Caco-2 (cell line): Measurements from ENCODE around the gene NAT9. TPM values are rescaled to one million over a fixed set of nuclear protein-coding genes. Genes with fewer than 3 reads are reported as not detected.

Source experiments
- BruUV-seq: library from RNA; stranded (reverse); fragments of 400-500 nt; replicated peaks from 2 replicates; lab custom pipeline; 2021; lab: Mats Ljungman, UMichigan
- CTCF ChIA-PET: fragments of 300-600 bp; sonication (Branson Sonifier 250); formaldehyde crosslinking; loops from one replicate; lab custom pipeline; 2022; ENCODE audit warnings: antibody characterized with exemption; lab: Charles Lee
- POLR2A ChIA-PET: fragments of 300-600 bp; sonication (Branson Sonifier 250); formaldehyde crosslinking; loops from one replicate; lab custom pipeline; 2022; ENCODE audit warnings: antibody characterized with exemption; lab: Charles Lee
- DNase-seq, 2 experiments: peaks; one replicate each; pipeline versions ENCODE4 v3.0.0 to v3.0.0-alpha.2; 2020 to 2022
- H3K27me3 ChIP-seq: replicated peaks from 2 replicates; pipeline ENCODE4 v1.6.0; 2011; ENCODE audit warnings: low read length; ENCODE audit not compliant: control insufficient read depth, insufficient read depth
- H3K36me3 ChIP-seq: 2 replicates; pipeline ENCODE4 v1.5.1; 2011; ENCODE audit warnings: low read length; ENCODE audit not compliant: control insufficient read depth, insufficient read depth
- H3K4me1 ChIP-seq: fragments of 250-450 bp; sonication (Bioruptor Pico); 2 replicates; pipeline ENCODE4 v1.5.1; 2020; ENCODE audit warnings: mild to moderate bottlenecking
- H3K4me3 ChIP-seq: 2 replicates; pipeline ENCODE4 v1.5.1; 2011; ENCODE audit warnings: low read depth, mild to moderate bottlenecking, control low read depth, low read length
- H3K9me3 ChIP-seq: fragments of 250-450 bp; sonication (Bioruptor Pico); 2 replicates; pipeline ENCODE4 v1.5.1; 2020; ENCODE audit warnings: mild to moderate bottlenecking, moderate library complexity
- H3K27ac Mint-ChIP-seq: one replicate; pipeline ENCODE4 v1.8.0; 2022; ENCODE audit warnings: mixed read lengths; ENCODE audit not compliant: unreplicated experiment
- H3K27me3 Mint-ChIP-seq: one replicate; pipeline ENCODE4 v1.8.0; 2022; ENCODE audit warnings: mixed read lengths; ENCODE audit not compliant: insufficient read depth, unreplicated experiment
- H3K36me3 Mint-ChIP-seq: one replicate; pipeline ENCODE4 v1.8.0; 2022; ENCODE audit warnings: mild to moderate bottlenecking, mixed read lengths; ENCODE audit not compliant: insufficient read depth, unreplicated experiment
- H3K4me1 Mint-ChIP-seq: one replicate; pipeline ENCODE4 v1.8.0; 2022; ENCODE audit warnings: low read depth, mixed read lengths; ENCODE audit not compliant: unreplicated experiment
- H3K4me3 Mint-ChIP-seq: one replicate; pipeline ENCODE4 v1.8.0; 2022; ENCODE audit warnings: mild to moderate bottlenecking, moderate library complexity, mixed read lengths; ENCODE audit not compliant: unreplicated experiment
- H3K9me3 Mint-ChIP-seq: one replicate; pipeline ENCODE4 v1.8.0; 2022; ENCODE audit warnings: mixed read lengths; ENCODE audit not compliant: unreplicated experiment
- CTCF ChIP-seq, 2 experiments: fragments of 200-600 bp in 1 of 2; IDR thresholded peaks; 1 replicate in 1 of 2; 2 replicates in 1 of 2; pipeline versions ENCODE4 v1.5.1 to v1.8.0; 2011 to 2022; ENCODE audit warnings: antibody characterized with exemption in 1 of 2, control low read depth in 1 of 2, inconsistent platforms in 1 of 2, low read depth in 1 of 2, low read length in 1 of 2, mild to moderate bottlenecking in 1 of 2, moderate library complexity in 1 of 2; ENCODE audit not compliant: insufficient read depth in 1 of 2, severe bottlenecking in 1 of 2, unreplicated experiment in 1 of 2
- intact Hi-C: fragments of 100-400 bp; cut with micrococcal nuclease; formaldehyde crosslinking; loops from one replicate; pipeline ENCODE4 v1.10.0; 2022; ENCODE audit not compliant: unreplicated experiment
- total RNA-seq: library from RNA; stranded (reverse); gene quantifications from 2 replicates; pipeline ENCODE4 v1.2.3, GENCODE V29; 2022

NAT9 gene
- total RNA-seq, 1 experiment from 2014 or later, result 84.5 TPM

DNA sequence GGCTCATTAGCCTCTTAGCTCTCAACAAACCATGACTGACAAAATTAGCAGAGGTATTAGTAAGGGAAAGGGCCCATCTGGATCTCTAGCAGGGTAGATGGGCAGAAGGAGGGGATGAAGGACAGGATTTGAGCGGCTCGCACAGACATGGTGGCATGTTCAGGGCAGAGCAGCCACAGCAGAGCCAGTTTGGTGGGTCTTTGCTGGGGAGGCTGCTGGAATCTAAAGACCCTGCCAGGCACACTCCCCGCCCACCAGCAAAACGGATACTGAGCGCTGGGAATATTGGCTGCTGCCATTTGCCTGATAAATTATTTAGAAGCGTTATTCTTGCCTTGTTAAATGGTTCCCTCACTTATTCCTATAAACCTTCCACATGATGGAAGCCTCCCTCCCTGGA is 20.7 kb upstream of the NAT9 start:
- TF ChIP-seq CTCF (IDR thresholded peaks at IDR 0.05; ENCODE audit: insufficient read depth in 1 of 2, low read depth in 1 of 2, low read length in 1 of 2, severe bottlenecking in 1 of 2, unreplicated experiment in 1 of 2), result no peak
- H3K4me1 ChIP-seq, result no peaks in the 10 kb centered on the region
- no peaks in the 10 kb centered on the region for H3K9me3 ChIP-seq
- ChIA-PET POLR2A (no interaction called here), CTCF (interaction anchor here (0.9 kb wide), 1 partner anchor 75 kb away, joined by 3 read pairs; no protein-coding TSS in a partner anchor)
- H3K27ac Mint-ChIP-seq, result no peak overlapping the region
- no peaks in the 10 kb centered on the region for H3K9me3 Mint-ChIP-seq
- H3K4me1 Mint-ChIP-seq, result no peaks in the 10 kb centered on the region
- peaks cover 9% of the 10 kb centered on the region for H3K36me3 Mint-ChIP-seq
- H3K27me3 Mint-ChIP-seq, result no peaks in the 10 kb centered on the region
- no peak for DNase-seq
- no TSS peak for BruUV-seq
- no peak overlapping the region for H3K4me3 ChIP-seq
- peaks cover 1% of the 10 kb centered on the region for H3K36me3 ChIP-seq
- intact Hi-C loops, result no loop called here
- H3K4me3 Mint-ChIP-seq, result no peak overlapping the region
- H3K27me3 ChIP-seq, result no peaks in the 10 kb centered on the region

- intact Hi-C loops, result no loop called here
- Histone ChIP-seq H3K36me3 (peaks cover 1% of the 10 kb centered on the region), H3K27me3 (no peaks in the 10 kb centered on the region), H3K9me3 (no peaks in the 10 kb centered on the region), H3K4me1 (no peaks in the 10 kb centered on the region), H3K4me3 (no peak overlapping the region)
- ChIA-PET POLR2A (no interaction called here), CTCF (no interaction called here)
- H3K4me1 Mint-ChIP-seq, result no peaks in the 10 kb centered on the region
- H3K27ac Mint-ChIP-seq, result no peak overlapping the region
- no TSS peak for BruUV-seq
- TF ChIP-seq CTCF (IDR thresholded peaks at IDR 0.05; ENCODE audit: insufficient read depth in 1 of 2, low read depth in 1 of 2, low read length in 1 of 2, severe bottlenecking in 1 of 2, unreplicated experiment in 1 of 2), result no peak
- H3K4me3 Mint-ChIP-seq, result no peak overlapping the region
- H3K36me3 Mint-ChIP-seq, result peaks cover 14% of the 10 kb centered on the region
- H3K27me3 Mint-ChIP-seq, result no peaks in the 10 kb centered on the region
- no peak for DNase-seq
- H3K9me3 Mint-ChIP-seq, result no peaks in the 10 kb centered on the region
These were observed 20.1 kb upstream of the NAT9 start for GRCh38 chr17:74796211-74796610.

GRCh38 chr17:74795327-74796020 is 19.3 kb upstream of the NAT9 start:
- ChIA-PET CTCF (no interaction called here), POLR2A (no interaction called here)
- H3K4me3 ChIP-seq, result no peak overlapping the region
- no peaks in the 10 kb centered on the region for H3K4me1 ChIP-seq
- DNase-seq, result no peak
- Mint-ChIP-seq H3K27ac (no peak overlapping the region), H3K4me3 (no peak overlapping the region), H3K4me1 (no peaks in the 10 kb centered on the region), H3K36me3 (peaks cover 19% of the 10 kb centered on the region), H3K9me3 (no peaks in the 10 kb centered on the region), H3K27me3 (no peaks in the 10 kb centered on the region)
- BruUV-seq, result no TSS peak
- peaks cover 1% of the 10 kb centered on the region for H3K36me3 ChIP-seq
- no peaks in the 10 kb centered on the region for H3K27me3 ChIP-seq
- no peaks in the 10 kb centered on the region for H3K9me3 ChIP-seq
- no peak for TF ChIP-seq CTCF (IDR thresholded peaks at IDR 0.05; ENCODE audit: insufficient read depth in 1 of 2, low read depth in 1 of 2, low read length in 1 of 2, severe bottlenecking in 1 of 2, unreplicated experiment in 1 of 2)
- intact Hi-C loops, result no loop called here
